NCI-H2227 (cell line): ENCODE results near the gene EPAS1.
A peak's percentile ranks its signal among the peaks of the same experiment; 100 is the strongest.

Source experiments
- DNase-seq: peaks from one replicate; lab custom pipeline; 2025; ENCODE audit not compliant: unreplicated experiment; lab: John Stamatoyannopoulos, UW

The EPAS1 gene

GRCh38 chr2:46300406-46300832 lies 3.2 kb downstream of the EPAS1 start:
- DNase-seq, result no peak

DNA sequence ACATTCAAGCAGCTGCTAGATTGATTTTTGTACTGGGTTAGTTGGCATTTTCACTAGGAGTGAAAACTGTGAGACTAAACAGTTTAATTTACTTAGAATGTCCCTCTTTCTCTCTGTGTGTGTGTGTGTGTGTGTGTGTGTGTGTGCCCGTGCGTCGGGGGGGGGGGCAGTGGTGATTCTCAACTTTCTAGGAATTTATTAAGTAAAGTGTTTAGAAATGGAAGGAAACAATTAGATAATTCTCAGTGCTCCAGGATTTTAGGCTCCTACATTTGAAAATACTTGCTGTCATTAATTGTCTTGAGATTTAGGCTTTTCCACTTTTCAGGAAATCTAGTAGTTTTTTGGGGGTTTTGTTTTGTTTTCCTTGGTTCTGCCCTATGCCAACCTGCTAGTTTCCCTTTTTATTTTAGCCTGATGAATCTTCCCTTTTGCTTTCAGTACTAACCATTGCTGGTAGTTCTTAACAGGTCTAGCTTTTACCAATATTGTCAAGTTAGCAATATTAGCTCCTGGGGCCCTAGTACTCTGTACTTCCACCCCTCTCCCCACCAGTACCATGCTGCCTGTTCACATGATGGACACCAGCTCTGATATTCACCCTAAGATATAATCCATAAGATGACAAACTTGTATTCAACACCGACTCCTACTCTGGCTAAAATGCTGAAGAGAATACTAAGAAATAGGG lies 4.9 kb downstream of the EPAS1 start:
- no peak for DNase-seq

GRCh38 chr2:46303233-46303632 lies 6.0 kb downstream of the EPAS1 start:
- no peak for DNase-seq

DNA sequence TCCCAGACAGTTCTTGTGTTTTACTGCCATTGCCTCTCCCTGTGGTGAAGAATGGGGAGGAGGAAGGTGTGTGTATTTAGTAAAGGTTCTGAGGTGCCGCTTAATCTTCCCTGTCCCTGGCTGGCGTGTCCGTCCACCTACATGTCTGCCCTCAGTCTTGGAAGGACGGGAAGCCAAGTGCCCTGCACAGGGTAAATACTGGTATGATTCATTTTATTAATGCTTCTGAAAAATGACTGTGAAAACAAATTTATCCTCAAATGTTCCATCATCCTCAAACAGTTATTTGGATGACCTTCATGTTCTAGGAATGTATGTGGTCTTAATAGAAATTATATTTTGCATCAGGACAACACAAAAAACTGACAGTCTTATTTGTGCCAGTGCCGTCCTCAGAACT lies 6.6 kb downstream of the EPAS1 start:
- no peak for DNase-seq

- no peak for DNase-seq
Measured at GRCh38 chr2:46304635-46305034, 7.4 kb downstream of the EPAS1 start.

- DNase-seq, result no peak
Measured at GRCh38 chr2:46305187-46305586, 8.0 kb downstream of the EPAS1 start.

- no peak for DNase-seq
Measured at GRCh38 chr2:46305767-46306166, 8.6 kb downstream of the EPAS1 start.

DNA sequence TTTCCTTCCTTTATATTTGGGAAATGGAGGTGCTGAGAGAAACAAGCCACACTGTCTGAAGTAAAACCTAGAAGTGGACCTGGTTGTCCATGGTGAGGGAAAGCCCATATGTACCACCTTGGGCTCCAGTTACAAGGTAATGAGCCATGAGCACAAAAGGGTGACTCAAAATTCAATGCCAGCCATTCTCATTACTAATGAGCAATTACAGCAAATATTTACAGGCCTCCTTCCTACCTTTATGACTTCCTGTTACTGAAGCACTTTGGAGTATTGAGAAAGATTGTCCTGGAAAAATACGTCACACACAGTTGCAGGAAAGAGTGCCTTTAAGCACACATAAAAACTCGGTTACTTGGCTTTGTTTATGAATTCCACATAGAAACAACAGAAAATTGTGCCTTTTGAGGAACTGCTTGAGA lies 9.1 kb downstream of the EPAS1 start:
- no peak for DNase-seq

DNA sequence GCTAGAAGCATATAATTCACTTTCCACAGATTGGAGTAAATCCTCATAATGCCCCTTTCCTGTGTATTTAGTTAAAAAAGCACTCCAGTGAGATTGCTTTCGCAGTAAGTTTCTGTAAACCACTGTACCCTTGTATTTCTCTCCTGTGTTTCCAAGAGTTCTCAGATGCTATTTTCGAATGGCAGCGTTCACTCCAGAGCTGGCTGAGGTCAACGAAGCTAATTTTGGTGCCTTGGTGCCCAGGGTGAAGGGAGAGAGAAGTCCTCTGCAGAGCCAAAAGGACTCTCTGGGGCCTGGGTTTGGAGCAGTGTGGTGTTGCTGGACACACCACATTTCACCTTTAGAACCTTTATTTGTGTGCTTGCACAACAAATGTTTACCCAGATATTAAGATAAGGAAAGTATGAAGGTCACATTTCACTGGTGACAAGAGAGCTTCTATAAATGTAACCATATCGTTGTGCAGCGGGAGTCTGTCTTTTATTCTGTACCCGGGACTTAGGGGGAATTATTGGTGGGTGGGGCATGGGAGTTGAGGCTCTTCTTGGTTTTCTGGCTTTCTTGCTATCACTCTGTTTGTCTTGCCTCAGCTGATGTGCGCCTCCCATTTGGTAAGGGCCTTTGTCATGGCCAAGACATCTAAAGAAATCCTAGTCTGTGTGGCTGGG lies 9.9 kb downstream of the EPAS1 start:
- DNase-seq, result no peak

DNA sequence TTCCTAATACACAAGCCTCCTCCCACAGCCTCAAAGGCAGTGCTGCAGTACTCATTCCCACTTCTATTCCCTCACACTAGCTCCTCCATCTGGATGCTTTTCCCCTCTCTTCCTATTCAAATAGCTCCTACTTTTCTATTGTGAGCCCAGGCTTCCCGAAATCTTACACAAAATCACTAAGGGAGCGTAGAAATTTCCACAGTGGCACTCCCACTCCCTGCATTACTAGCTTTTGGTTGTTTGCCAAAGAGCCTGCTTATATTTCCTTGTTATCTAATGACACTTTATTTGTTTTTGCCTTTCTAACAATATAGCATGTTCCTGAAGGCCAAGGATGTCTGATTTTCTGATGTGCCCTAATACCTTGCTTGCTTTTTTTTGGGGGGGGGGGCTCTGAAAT lies 10.9 kb downstream of the EPAS1 start:
- DNase-seq, result no peak

GRCh38 chr2:46308629-46309028 lies 11.4 kb downstream of the EPAS1 start:
- DNase-seq, result no peak

GRCh38 chr2:46309052-46309953 lies 12.1 kb downstream of the EPAS1 start:
- DNase-seq, result no peak

GRCh38 chr2:46310446-46310845 lies 13.2 kb downstream of the EPAS1 start:
- DNase-seq, result no peak

DNA sequence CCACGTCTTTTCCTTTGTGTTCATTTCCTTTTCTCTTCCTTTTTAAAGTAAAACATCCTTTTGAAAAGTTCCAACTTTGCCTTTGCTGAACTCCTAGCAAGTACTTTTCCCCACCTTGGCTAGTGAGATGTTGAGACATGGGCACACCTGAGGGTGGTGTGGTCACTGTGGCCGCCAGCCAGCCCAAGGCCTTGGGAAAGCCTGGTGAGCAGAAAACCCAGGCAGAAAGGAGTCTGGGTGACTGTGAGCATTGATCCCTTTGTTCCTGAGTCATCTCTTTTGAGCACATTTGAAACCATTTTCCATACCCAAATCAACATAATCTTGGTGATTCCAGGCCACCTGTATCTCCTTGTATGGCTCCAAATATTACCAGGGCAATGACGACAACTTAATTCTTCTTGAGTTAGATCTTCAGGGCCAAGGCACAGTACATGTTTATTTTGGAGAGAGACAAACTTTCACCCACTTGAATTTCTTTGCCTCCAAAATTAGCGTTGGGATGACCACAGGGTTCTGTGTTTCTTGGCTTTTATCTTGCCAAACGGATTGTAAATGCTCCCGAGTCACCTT lies 14.5 kb downstream of the EPAS1 start:
- no peak for DNase-seq

DNA sequence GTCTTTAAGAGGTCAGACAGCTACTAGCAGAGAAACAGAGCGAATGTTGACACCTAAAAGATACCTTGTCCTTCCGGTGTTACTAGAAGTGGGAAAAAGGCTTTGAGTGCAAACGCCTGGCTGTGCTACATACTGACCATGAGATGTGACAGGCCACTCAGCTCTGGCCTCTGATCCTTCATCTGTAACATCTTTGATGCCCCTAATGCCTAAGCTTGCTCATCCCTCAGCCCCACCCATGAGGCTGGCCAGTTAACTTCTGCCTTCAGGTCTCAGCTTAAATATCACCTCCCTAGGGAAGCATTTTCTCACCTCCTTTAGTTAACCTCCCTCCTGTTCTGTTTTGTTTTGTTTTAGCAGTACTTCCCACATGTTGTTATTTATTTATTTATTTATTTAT lies 15.9 kb downstream of the EPAS1 start:
- no peak for DNase-seq

DNA sequence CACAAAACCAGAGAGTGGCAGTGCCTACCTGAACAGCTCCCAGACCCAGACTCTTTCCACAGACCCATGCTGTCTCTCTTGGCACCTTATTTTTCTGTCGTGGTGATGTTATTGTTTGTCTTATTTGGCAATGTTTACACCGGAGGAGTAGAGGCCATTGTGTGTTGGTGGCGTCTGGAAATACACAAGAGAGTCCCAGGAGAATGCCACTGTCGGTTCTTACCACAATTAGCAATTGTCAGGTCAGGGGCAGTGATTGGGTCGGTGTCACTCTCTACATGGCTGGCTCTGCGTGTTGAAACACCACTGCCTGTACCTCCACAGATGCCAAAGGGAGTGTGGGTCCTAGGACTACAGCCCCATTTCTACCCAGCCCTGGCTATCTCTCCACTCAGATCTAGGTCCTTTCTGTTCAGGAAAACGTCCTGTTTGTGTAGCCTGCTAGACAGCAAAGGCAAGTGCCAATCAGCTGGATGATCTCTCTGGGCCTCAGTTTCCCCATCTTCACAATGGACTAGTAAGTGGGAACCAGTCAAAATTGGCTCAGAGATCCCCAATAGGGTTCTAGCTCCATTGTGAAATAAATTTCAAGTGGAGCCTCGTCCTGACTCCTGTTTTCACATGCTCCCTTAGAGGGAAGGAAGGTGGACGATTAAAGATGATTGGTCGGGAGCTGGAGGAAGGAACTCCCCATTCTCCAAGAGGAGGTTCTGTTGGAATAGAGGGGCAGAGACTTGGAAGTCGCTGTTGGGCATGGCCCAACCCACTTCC lies 17.0 kb downstream of the EPAS1 start:
- no peak for DNase-seq

- no peak for DNase-seq
Measured at GRCh38 chr2:46315103-46315890, 18.1 kb downstream of the EPAS1 start.

- DNase-seq, result no peak
Measured at GRCh38 chr2:46317094-46317486, 19.9 kb downstream of the EPAS1 start.

- DNase-seq, result peak; percentile 15
Measured at GRCh38 chr2:46318579-46319460, 21.6 kb downstream of the EPAS1 start.
